ENCODE measurements around the gene BCAM. TPM values are rescaled to one million over a fixed set of nuclear protein-coding genes. Genes with fewer than 3 reads are reported as not detected.
"Not testable (repeated sequence)": the region's sequence is repeated elsewhere in the genome, so short reads cannot be mapped to it uniquely, and the experiment has no call there.

Gene BCAM
- total RNA-seq, 1 experiment from 2014 or later, result 73.0 TPM

DNA sequence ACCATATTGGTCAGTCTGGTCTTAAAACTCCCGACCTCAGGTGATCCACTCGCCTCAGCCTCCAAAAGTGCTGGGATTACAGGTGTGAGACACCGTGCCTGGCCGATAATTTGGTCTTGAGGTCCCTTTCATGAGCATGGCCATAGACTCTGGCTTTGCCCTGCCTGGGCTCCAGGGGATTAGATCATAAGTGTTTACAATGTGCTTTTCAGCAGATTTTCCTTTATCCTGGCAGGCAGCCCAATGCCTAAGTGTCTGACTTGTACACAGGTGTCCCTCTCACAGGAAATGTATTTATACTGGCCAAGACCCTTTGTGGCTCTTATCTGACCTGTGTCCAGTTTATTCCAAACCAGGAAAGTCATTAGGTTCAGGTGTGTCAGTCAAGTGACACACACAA, 15.9 kb downstream of the BCAM start:
- H3K27me3 ChIP-seq (ENCODE audit: insufficient read depth, low read length), result peaks cover 10% of the 10 kb centered on the region
- no peak overlapping the region for H2BK120ac ChIP-seq (ENCODE audit: low read depth, low read length, poor library complexity, severe bottlenecking)
- no peak for DNase-seq
- no peaks in the 10 kb centered on the region for H4K20me1 ChIP-seq (ENCODE audit: control insufficient read depth, insufficient read depth, insufficient read length)
- H3K56ac ChIP-seq (ENCODE audit: insufficient read length, low read depth, low read length), result no peak overlapping the region
- no peak overlapping the region for H2BK20ac ChIP-seq (ENCODE audit: low read depth, low read length, poor library complexity, severe bottlenecking)
- H3K4me1 ChIP-seq (ENCODE audit: insufficient read depth, low read length), result no peaks in the 10 kb centered on the region
- no peak overlapping the region for H4K91ac ChIP-seq (ENCODE audit: insufficient read length, low read depth, low read length)
- peaks cover 0 to 7% of the 10 kb centered on the region in 2 experiments; a peak in 2 of 4 replicates for H3K4me1 Mint-ChIP-seq
- no peak overlapping the region for H2AFZ ChIP-seq (ENCODE audit: low read length)
- no peak overlapping the region for H3K18ac ChIP-seq (ENCODE audit: insufficient read length, low read depth, low read length)
- H2BK12ac ChIP-seq (ENCODE audit: insufficient read length, low read depth, low read length), result no peak overlapping the region
- no peak overlapping the region for H3K4ac ChIP-seq (ENCODE audit: low read depth, low read length)
- peaks cover 2 to 6% (median 3%) of the 10 kb centered on the region in 3 experiments; a peak in 4 of 7 replicates for H3K36me3 Mint-ChIP-seq (ENCODE audit: insufficient read depth in 1 of 3, low read depth in 3 of 3)
- H3K4me2 ChIP-seq (ENCODE audit: insufficient read depth, insufficient read length, low read length), result no peak overlapping the region
- no CpG with 5 or more reads among the region's 4 CpGs for WGBS (ENCODE audit: extremely low coverage, insufficient read length, low lambda C conversion rate)
- no peak overlapping the region for H2BK5ac ChIP-seq (ENCODE audit: insufficient read length, low read length)
- H2AK5ac ChIP-seq (ENCODE audit: insufficient read length, low read length), result no peak overlapping the region
- no peak overlapping the region for H3K23ac ChIP-seq (ENCODE audit: insufficient read length, low read depth, low read length)
- H3K4me3 Mint-ChIP-seq, result no peak overlapping the region
- TF ChIP-seq, protein P1, sequence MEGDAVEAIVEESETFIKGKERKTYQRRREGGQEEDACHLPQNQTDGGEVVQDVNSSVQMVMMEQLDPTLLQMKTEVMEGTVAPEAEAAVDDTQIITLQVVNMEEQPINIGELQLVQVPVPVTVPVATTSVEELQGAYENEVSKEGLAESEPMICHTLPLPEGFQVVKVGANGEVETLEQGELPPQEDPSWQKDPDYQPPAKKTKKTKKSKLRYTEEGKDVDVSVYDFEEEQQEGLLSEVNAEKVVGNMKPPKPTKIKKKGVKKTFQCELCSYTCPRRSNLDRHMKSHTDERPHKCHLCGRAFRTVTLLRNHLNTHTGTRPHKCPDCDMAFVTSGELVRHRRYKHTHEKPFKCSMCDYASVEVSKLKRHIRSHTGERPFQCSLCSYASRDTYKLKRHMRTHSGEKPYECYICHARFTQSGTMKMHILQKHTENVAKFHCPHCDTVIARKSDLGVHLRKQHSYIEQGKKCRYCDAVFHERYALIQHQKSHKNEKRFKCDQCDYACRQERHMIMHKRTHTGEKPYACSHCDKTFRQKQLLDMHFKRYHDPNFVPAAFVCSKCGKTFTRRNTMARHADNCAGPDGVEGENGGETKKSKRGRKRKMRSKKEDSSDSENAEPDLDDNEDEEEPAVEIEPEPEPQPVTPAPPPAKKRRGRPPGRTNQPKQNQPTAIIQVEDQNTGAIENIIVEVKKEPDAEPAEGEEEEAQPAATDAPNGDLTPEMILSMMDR (conservative IDR thresholded peaks at IDR 0.05), result no peak
- no peak overlapping the region for H2BK15ac ChIP-seq (ENCODE audit: low read depth, low read length)
- no peaks in the 10 kb centered on the region for H3K79me1 ChIP-seq (ENCODE audit: insufficient read depth, low read depth, low read length, poor library complexity, severe bottlenecking)
- H3K14ac ChIP-seq (ENCODE audit: insufficient read depth, low read length), result no peak overlapping the region
- no peak overlapping the region for H4K5ac ChIP-seq (ENCODE audit: insufficient read length, low read depth, low read length)
- H3K9ac ChIP-seq (ENCODE audit: extremely low read depth, insufficient read length, low read length), result no peak overlapping the region
- no peak overlapping the region for H3K27ac Mint-ChIP-seq
- H3K23me2 ChIP-seq (ENCODE audit: insufficient read length, low read depth, low read length, poor library complexity, severe bottlenecking), result no peaks in the 10 kb centered on the region
- H3K9me3 ChIP-seq (ENCODE audit: control insufficient read depth, low read depth, low read length), result no peaks in the 10 kb centered on the region
- no peak overlapping the region for H3K27ac ChIP-seq (ENCODE audit: insufficient read length, low read depth, low read length)
- no peaks in the 10 kb centered on the region for H3K9me3 Mint-ChIP-seq
- H3K27me3 Mint-ChIP-seq (ENCODE audit: low read depth), result peaks cover 75% of the 10 kb centered on the region
- H3T11ph ChIP-seq (ENCODE audit: low read length), result no peak overlapping the region
- H4K8ac ChIP-seq (replicated peaks; ENCODE audit: insufficient read length, low read depth, low read length), result no peak overlapping the region
- no peaks in the 10 kb centered on the region for H3K79me2 ChIP-seq (ENCODE audit: insufficient read depth, low read length)

DNA sequence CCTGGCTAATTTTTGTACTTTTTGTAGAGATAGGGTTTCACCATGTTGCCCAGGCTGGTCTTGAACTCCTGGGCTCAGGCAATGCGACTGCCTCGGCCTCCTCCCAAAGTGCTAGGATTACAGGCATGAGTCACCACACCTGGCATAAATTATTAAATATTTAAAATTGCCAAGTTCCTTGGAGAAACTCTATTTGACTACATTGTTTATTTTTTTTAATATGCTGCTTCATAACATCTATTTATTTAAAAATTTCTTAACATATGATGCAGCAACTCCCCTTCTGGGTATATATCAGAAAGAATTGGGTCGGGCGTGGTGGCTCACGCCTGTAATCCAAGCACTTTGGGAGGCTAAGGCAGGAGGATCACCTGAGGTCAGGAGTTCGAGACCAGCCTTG, 24.0 kb downstream of the BCAM start:
- not testable (repeated sequence) for H3K79me2 ChIP-seq (ENCODE audit: insufficient read depth, low read length); H3K4me1 Mint-ChIP-seq; H3K9me3 Mint-ChIP-seq; H2AK5ac ChIP-seq (ENCODE audit: insufficient read length, low read length); H3K79me1 ChIP-seq (ENCODE audit: insufficient read depth, low read depth, low read length, poor library complexity, severe bottlenecking); H3K23ac ChIP-seq (ENCODE audit: insufficient read length, low read depth, low read length); H4K8ac ChIP-seq (replicated peaks; ENCODE audit: insufficient read length, low read depth, low read length); H2AFZ ChIP-seq (ENCODE audit: low read length); H2BK15ac ChIP-seq (ENCODE audit: low read depth, low read length); DNase-seq; H4K20me1 ChIP-seq (ENCODE audit: control insufficient read depth, insufficient read depth, insufficient read length); H3K4me1 ChIP-seq (ENCODE audit: insufficient read depth, low read length); H3K56ac ChIP-seq (ENCODE audit: insufficient read length, low read depth, low read length); H2BK120ac ChIP-seq (ENCODE audit: low read depth, low read length, poor library complexity, severe bottlenecking); H2BK12ac ChIP-seq (ENCODE audit: insufficient read length, low read depth, low read length); H4K91ac ChIP-seq (ENCODE audit: insufficient read length, low read depth, low read length); H3K18ac ChIP-seq (ENCODE audit: insufficient read length, low read depth, low read length); H3K4me2 ChIP-seq (ENCODE audit: insufficient read depth, insufficient read length, low read length); H3K9me3 ChIP-seq (ENCODE audit: control insufficient read depth, low read depth, low read length); H4K5ac ChIP-seq (ENCODE audit: insufficient read length, low read depth, low read length); H3K27me3 ChIP-seq (ENCODE audit: insufficient read depth, low read length); H3K14ac ChIP-seq (ENCODE audit: insufficient read depth, low read length); H2BK5ac ChIP-seq (ENCODE audit: insufficient read length, low read length); H3K9ac ChIP-seq (ENCODE audit: extremely low read depth, insufficient read length, low read length); H3K27ac Mint-ChIP-seq; H3K4me3 Mint-ChIP-seq; H3K4ac ChIP-seq (ENCODE audit: low read depth, low read length); H3K36me3 Mint-ChIP-seq (ENCODE audit: insufficient read depth in 1 of 3, low read depth in 3 of 3); H3T11ph ChIP-seq (ENCODE audit: low read length); H3K27ac ChIP-seq (ENCODE audit: insufficient read length, low read depth, low read length); H2BK20ac ChIP-seq (ENCODE audit: low read depth, low read length, poor library complexity, severe bottlenecking); H3K23me2 ChIP-seq (ENCODE audit: insufficient read length, low read depth, low read length, poor library complexity, severe bottlenecking)
- WGBS (ENCODE audit: extremely low coverage, insufficient read length, low lambda C conversion rate), result no CpG with 5 or more reads among the region's 6 CpGs
- peaks cover 86% of the 10 kb centered on the region for H3K27me3 Mint-ChIP-seq (ENCODE audit: low read depth)

Measured in H9 (cell line).